ENCODE results near the gene MT4.

MT4 gene

GRCh38 chr16:56605475-56605874, 40.6 kb downstream of the MT4 start:
- DNase-seq (ENCODE audit: insufficient read length, low spot score): no peak
- FAIRE-seq: no peak
- TF ChIP-seq CTCF (IDR thresholded peaks at IDR 0.05; ENCODE audit: insufficient read depth, missing control alignments): no peak

GRCh38 chr16:56606071-56606475, 41.2 kb downstream of the MT4 start:
- DNase-seq (ENCODE audit: insufficient read length, low spot score): no peak
- TF ChIP-seq CTCF (IDR thresholded peaks at IDR 0.05; ENCODE audit: insufficient read depth, missing control alignments): no peak
- FAIRE-seq: no peak

GRCh38 chr16:56606476-56607108, 41.7 kb downstream of the MT4 start:
- FAIRE-seq (no peak), DNase-seq (ENCODE audit: insufficient read length, low spot score) (no peak)
- no peak for TF ChIP-seq CTCF (IDR thresholded peaks at IDR 0.05; ENCODE audit: insufficient read depth, missing control alignments)

GRCh38 chr16:56607109-56607618, 42.3 kb downstream of the MT4 start:
- FAIRE-seq (no peak), DNase-seq (ENCODE audit: insufficient read length, low spot score) (no peak)
- TF ChIP-seq CTCF (IDR thresholded peaks at IDR 0.05; ENCODE audit: insufficient read depth, missing control alignments): no peak

- DNase-seq (ENCODE audit: insufficient read length, low spot score): no peak
- TF ChIP-seq CTCF (IDR thresholded peaks at IDR 0.05; ENCODE audit: insufficient read depth, missing control alignments): no peak
- no peak for FAIRE-seq
Observed at GRCh38 chr16:56607675-56608042, 42.8 kb downstream of the MT4 start.

GRCh38 chr16:56608043-56608875, 43.4 kb downstream of the MT4 start, which contains the start of gene MT2A:
Gene MT2A (plus strand): TSS chr16:56608584. CDS start chr16:56608656, 72 bp downstream.
- no peak for FAIRE-seq

More at GRCh38 chr16:56608043-56608875, 43.4 kb downstream of the MT4 start, which contains the start of gene MT2A:
- peak; percentile 76 for DNase-seq (ENCODE audit: insufficient read length, low spot score)
- no peak for TF ChIP-seq CTCF (IDR thresholded peaks at IDR 0.05; ENCODE audit: insufficient read depth, missing control alignments)
